GM12874 (cell line): Measurements from ENCODE around the gene MIER1.

ENCODE experiments used
- TF ChIP-seq, protein P1 (sequence below): IDR thresholded peaks from 2 replicates; pipeline ENCODE4 v1.5.1; 2011; ENCODE audit warnings: low read depth, mild to moderate bottlenecking, control low read depth, low read length, moderate library complexity; ENCODE audit not compliant: insufficient read depth

The MIER1 gene

DNA sequence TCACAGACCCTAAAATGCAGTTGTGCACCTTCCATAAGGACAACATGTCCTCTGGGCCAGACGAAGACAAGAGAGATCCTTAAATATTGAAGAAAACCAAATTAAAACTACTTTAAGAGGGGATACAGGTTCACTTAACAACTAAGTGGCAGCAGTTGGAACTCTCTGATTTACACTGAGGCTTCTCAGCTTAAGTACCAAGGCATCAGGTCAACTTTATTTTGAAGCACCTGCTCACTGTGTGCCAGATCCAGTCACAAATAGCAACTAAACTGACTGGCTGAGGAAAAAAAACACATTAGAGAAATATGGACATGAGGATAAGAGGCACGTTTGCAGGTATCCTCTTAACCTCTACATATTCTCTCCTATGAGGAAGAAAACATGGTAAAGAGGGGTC, 96.0 kb downstream of the MIER1 start:
- TF ChIP-seq, protein P1, sequence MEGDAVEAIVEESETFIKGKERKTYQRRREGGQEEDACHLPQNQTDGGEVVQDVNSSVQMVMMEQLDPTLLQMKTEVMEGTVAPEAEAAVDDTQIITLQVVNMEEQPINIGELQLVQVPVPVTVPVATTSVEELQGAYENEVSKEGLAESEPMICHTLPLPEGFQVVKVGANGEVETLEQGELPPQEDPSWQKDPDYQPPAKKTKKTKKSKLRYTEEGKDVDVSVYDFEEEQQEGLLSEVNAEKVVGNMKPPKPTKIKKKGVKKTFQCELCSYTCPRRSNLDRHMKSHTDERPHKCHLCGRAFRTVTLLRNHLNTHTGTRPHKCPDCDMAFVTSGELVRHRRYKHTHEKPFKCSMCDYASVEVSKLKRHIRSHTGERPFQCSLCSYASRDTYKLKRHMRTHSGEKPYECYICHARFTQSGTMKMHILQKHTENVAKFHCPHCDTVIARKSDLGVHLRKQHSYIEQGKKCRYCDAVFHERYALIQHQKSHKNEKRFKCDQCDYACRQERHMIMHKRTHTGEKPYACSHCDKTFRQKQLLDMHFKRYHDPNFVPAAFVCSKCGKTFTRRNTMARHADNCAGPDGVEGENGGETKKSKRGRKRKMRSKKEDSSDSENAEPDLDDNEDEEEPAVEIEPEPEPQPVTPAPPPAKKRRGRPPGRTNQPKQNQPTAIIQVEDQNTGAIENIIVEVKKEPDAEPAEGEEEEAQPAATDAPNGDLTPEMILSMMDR = no peak

DNA sequence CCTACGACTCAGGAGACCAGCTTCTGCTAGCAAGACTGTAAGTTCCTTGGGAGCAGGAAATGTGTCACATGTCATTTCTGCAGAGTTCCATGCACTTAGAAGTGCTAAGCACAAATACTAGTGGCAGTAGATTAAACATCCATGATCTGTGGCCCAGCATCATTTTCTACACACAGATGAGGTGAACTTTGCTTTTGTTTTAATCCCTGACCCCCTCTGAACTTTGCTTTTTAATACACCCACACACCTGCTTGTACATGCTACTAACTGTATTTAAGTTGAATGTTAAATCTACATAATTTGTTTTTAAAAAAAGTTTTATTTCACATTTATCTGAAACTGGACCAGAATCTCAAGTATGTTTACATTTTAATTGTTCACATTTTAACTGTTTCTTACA, 104.7 kb downstream of the MIER1 start:
- TF ChIP-seq, protein P1 = no peak

DNA sequence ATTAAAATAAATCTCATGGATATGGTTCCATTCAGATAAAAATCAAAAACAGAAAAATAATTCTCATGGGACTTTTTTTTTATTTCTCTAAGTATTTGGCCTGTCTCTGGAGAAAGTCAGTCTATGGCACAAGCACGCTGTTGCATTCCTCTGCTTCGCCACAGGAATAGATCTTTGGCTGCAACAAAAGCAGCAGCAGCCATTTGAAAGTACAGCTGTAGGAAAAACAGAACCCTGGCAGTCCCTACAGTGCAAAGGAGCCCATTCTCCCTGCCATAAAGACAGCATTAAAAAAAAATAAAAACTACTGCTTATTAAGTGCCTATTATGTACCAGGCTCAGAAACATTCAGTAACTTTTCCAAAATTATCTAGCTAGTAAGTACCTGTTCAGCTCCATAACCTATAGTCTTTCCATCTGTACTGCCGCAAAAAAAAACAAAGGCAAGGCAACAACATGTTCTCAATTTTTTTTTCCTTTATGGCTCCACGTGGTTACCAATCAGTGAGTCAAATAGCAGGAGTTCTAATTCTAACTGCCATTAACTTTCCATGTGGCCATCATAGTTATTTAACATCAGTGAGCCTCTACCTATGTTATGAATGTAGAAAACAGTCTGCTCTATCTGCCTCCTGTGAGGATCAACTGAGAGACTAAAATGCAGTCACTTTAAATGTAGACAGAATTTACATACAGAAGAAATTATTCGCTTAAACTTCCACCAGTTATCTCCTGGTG, 106.5 kb downstream of the MIER1 start:
- TF ChIP-seq, protein P1 = no peak

DNA sequence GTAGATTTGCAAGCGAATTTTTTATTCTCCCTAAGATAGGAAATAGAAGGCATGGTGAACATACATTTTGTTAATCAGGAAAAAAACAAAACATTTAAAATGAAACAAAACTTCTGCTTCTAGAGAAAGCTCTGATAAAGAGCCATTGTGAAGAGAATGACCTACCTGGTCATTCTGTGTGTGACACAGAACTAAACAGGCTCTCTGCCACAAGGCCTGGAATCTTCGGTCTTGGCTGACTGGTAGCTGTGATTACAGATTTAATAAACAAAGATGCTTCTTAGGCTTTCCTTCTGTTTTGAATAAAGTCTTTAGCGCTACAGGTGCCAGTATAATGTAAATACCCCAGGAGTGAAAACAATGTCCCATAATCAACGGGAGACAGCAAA, 107.1 kb downstream of the MIER1 start:
- TF ChIP-seq, protein P1 = no peak
